Measurements from ENCODE around the gene PIGR.

Gene PIGR

GRCh38 chr1:206907304-206907991, 38.8 kb downstream of the PIGR start:
- DNase-seq = peak; percentile 1

GRCh38 chr1:206905295-206906164, 40.7 kb downstream of the PIGR start:
- DNase-seq = no peak

- no peak for DNase-seq
Observed at GRCh38 chr1:206904423-206905142, 41.7 kb downstream of the PIGR start.

GRCh38 chr1:206903687-206904086, 42.6 kb downstream of the PIGR start:
- DNase-seq = no peak

GRCh38 chr1:206902702-206903101, 43.6 kb downstream of the PIGR start:
- no peak for DNase-seq

- DNase-seq = no peak
Observed at GRCh38 chr1:206901944-206902343, 44.3 kb downstream of the PIGR start.

- DNase-seq = no peak
Observed at GRCh38 chr1:206900149-206900548, 46.1 kb downstream of the PIGR start.

GRCh38 chr1:206899717-206900116, 46.5 kb downstream of the PIGR start:
- DNase-seq = no peak

- no peak for DNase-seq
Observed at GRCh38 chr1:206898915-206899431, 47.3 kb downstream of the PIGR start.

- no peak for DNase-seq
Observed at GRCh38 chr1:206898089-206898914, 48.0 kb downstream of the PIGR start.

- no peak for DNase-seq
Observed at GRCh38 chr1:206897175-206897574, 49.1 kb downstream of the PIGR start, which contains the start of gene IL24. IL24 (plus strand) TSS chr1:206897443; CDS start chr1:206897833, 390 bp downstream.

- DNase-seq = no peak
Observed at GRCh38 chr1:206896261-206896660, 50.0 kb downstream of the PIGR start.

GRCh38 chr1:206895837-206896242, 50.4 kb downstream of the PIGR start:
- peak; percentile 31 for DNase-seq

- DNase-seq = peak; percentile 31
Observed at GRCh38 chr1:206895325-206895724, 50.9 kb downstream of the PIGR start.

GRCh38 chr1:206893380-206893779, 52.9 kb downstream of the PIGR start:
- DNase-seq = no peak

GRCh38 chr1:206892351-206892984, 53.8 kb downstream of the PIGR start:
- no peak for DNase-seq

GRCh38 chr1:206891412-206891811, 54.9 kb downstream of the PIGR start:
- no peak for DNase-seq

GRCh38 chr1:206890125-206891060, 55.9 kb downstream of the PIGR start:
- no peak for DNase-seq

- DNase-seq = no peak
Observed at GRCh38 chr1:206887701-206888100, 58.6 kb downstream of the PIGR start.

GRCh38 chr1:206886831-206887230, 59.4 kb downstream of the PIGR start:
- DNase-seq = no peak
